Transverse colon (tissue), 4 donors: Measurements from ENCODE around the gene WDR18. TPM values are rescaled to one million over a fixed set of nuclear protein-coding genes. Genes with fewer than 3 reads are reported as not detected.
A peak's percentile ranks its signal among the peaks of the same experiment; 100 is the strongest.

Experiments
- DNase-seq: peaks from one replicate; pipeline ENCODE4 v3.0.0-alpha.2; 2019
- H3K27ac ChIP-seq, 4 donors: fragments of 200-600 bp; sonication (generic); 2 replicates each; pipeline ENCODE4 v1.5.1; 2016 to 2018; ENCODE audit warnings: inconsistent platforms in 4 of 4
- H3K27me3 ChIP-seq: fragments of 200-600 bp; sonication (generic); 2 replicates; pipeline ENCODE4 v1.5.1; 2017; ENCODE audit warnings: inconsistent platforms
- H3K36me3 ChIP-seq, 4 donors: fragments of 200-600 bp; sonication (generic); 2 replicates each; pipeline ENCODE4 v1.5.1; 2017 to 2019; ENCODE audit warnings: inconsistent platforms in 4 of 4
- H3K4me1 ChIP-seq, 4 donors: fragments of 200-600 bp; sonication (generic); 2 replicates each; pipeline ENCODE4 v1.5.1; 2017 to 2020; ENCODE audit warnings: inconsistent platforms in 4 of 4
- H3K4me3 ChIP-seq, 4 donors: fragments of 200-600 bp; sonication (generic); 1 replicate in 1 of 4; 2 replicates in 3 of 4; pipeline versions ENCODE4 v1.5.1 to v1.6.1; 2017 to 2019; ENCODE audit warnings: inconsistent platforms in 4 of 4
- H3K9me3 ChIP-seq, 2 donors: fragments of 200-600 bp; sonication (generic); 2 replicates each; pipeline ENCODE4 v1.5.1; 2017 to 2019; ENCODE audit warnings: inconsistent platforms in 2 of 2
- CTCF ChIP-seq, 5 experiments: fragments of 200-600 bp in 3 of 5; fragments of 450-650 bp in 2 of 5; sonication (generic) in 3 of 5; IDR thresholded peaks; 1 replicate in 2 of 5; 2 replicates in 3 of 5; pipeline ENCODE4 v1.5.1; 2016 to 2017; ENCODE audit warnings: antibody characterized with exemption in 5 of 5, inconsistent platforms in 3 of 5, mild to moderate bottlenecking in 2 of 5, moderate library complexity in 1 of 5
- EP300 ChIP-seq: sonication (generic); formaldehyde crosslinking; IDR thresholded peaks from one replicate; pipeline ENCODE4 v1.6.1; 2017; ENCODE audit warnings: antibody characterized with exemption, low read depth
- POLR2A ChIP-seq: fragments of 450-650 bp; IDR thresholded peaks from one replicate; pipeline ENCODE4 v1.6.1; 2016; ENCODE audit warnings: antibody characterized with exemption, mild to moderate bottlenecking, moderate library complexity
- POLR2AphosphoS5 ChIP-seq, 3 donors: sonication (generic); formaldehyde crosslinking; IDR thresholded peaks; one replicate each; pipeline ENCODE4 v1.6.1; 2016; ENCODE audit warnings: antibody characterized with exemption in 3 of 3
- whole genome bisulfite sequencing, 2 donors: methylation state at CpG; one replicate each; pipeline ENCODE4 v1.1.5; 2018; ENCODE audit warnings: low coverage in 1 of 2; 5-methylcytosine and 5-hydroxymethylcytosine counted together
- in situ Hi-C, 4 donors: fragments of 200-750 bp; cut with MboI; loops; one replicate each; pipeline versions ENCODE4 v1.15.0 to v1.15.1; 2017; ENCODE audit warnings: low sequenced_read_pairs in 3 of 4, low pct_ligation_motif_present in 1 of 4, low pct_unique_long_range_greater_than_20kb in 1 of 4
- intact Hi-C: fragments of 100-400 bp; cut with DNase I; formaldehyde crosslinking; loops from one replicate; pipeline ENCODE4 v1.15.1; 2023; ENCODE audit warnings: low total_unique reads
- total RNA-seq, 4 donors: library from RNA; depleted of rRNA; stranded (reverse); fragments of >200 nt; gene quantifications; one replicate each; pipeline ENCODE4 v1.1.0, GENCODE V29; 2016

The WDR18 gene
- total RNA-seq, 4 donors from 2014 or later: 23.1 to 47.4 (median 39.0) TPM

- intact Hi-C loops (no loop called here), in situ Hi-C loops (no loop called here)
- DNase-seq: no peak
- Histone ChIP-seq H3K27ac (no peak overlapping the region), H3K9me3 (no peaks in the 10 kb centered on the region), H3K4me3 (no peak overlapping the region), H3K4me1 (peaks cover 40 to 51% (median 45%) of the 10 kb centered on the region in 4 donors), H3K36me3 (peaks cover 0 to 30% (median 14%) of the 10 kb centered on the region in 4 donors), H3K27me3 (no peaks in the 10 kb centered on the region)
- TF ChIP-seq CTCF (IDR thresholded peaks at IDR 0.05) (no peak), EP300 (no peak), POLR2A (no peak), POLR2AphosphoS5 (IDR thresholded peaks at IDR 0.05) (no peak)
- 90% methylated on average over 23 of the region's 29 CpGs; no CpG with 5 or more reads in 1 of the 2 donors for WGBS, 2 donors
Observed at GRCh38 chr19:1015061-1015781, 31.1 kb downstream of the WDR18 start.

DNA sequence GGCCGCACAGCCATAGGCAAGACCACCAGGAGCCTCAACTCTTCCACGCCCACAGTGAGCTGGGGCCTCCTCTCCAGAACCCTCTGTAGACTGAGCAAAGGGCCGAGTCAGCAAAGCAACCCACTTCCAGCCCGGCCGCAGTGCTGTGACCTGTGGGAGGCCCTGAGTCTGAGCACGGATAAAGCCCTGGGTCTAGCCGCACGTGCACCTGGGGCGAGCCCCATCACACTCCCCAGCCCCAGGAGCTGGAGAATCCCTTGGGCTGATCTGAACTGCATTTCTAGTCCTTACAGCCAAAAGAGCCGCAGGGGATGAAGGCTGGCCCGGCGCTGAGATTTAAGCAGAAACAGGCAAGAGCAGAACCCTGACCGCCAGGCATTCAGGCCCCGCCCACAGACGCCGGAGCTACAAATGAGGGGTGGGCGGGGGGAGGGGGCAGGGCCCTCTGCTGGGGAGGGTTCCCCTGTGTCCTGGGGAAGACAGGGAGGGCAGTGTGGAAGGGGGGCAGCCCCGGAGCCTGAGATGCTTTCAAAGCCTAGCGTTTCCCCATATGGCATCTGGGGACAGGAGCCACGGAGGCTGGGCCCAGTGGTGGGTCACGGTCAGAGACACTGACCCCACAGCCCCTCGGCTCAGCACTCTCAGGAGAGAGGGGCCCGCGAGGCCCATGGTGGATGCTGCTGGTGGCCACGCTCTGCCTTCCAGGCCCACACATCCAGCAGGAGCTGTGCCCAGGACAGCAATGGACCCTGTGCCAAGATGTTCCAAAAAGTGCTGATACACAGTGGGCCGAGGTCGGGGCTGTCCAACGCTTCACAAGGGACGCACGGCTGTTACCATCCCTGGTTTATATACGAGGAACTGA lies 31.9 kb downstream of the WDR18 start:
- 57% methylated on average over 31 of the region's 31 CpGs; no CpG with 5 or more reads in 1 of the 2 donors for WGBS, 2 donors
- Histone ChIP-seq H3K4me1 (peaks cover 40 to 51% (median 45%) of the 10 kb centered on the region in 4 donors), H3K36me3 (peaks cover 0 to 22% (median 10%) of the 10 kb centered on the region in 4 donors), H3K27ac (peak overlapping the region; percentile 37 to 70 (median 60)), H3K4me3 (no peak overlapping the region), H3K27me3 (no peaks in the 10 kb centered on the region), H3K9me3 (no peaks in the 10 kb centered on the region)
- in situ Hi-C loops: no loop called here
- TF ChIP-seq EP300 (no peak), POLR2A (no peak), CTCF (IDR thresholded peaks at IDR 0.05) (no peak), POLR2AphosphoS5 (IDR thresholded peaks at IDR 0.05) (no peak)
- intact Hi-C loops: no loop called here
- peak; percentile 36 for DNase-seq

GRCh38 chr19:1016647-1017114 lies 32.5 kb downstream of the WDR18 start:
- 52% methylated on average over 12 of the region's 12 CpGs; no CpG with 5 or more reads in 1 of the 2 donors for WGBS, 2 donors
- in situ Hi-C loops (no loop called here), intact Hi-C loops (no loop called here)
- Histone ChIP-seq H3K27ac (peak overlapping the region; percentile 37 to 70 (median 60)), H3K36me3 (peaks cover 0 to 15% (median 7%) of the 10 kb centered on the region in 4 donors), H3K27me3 (no peaks in the 10 kb centered on the region), H3K4me3 (no peak overlapping the region), H3K9me3 (no peaks in the 10 kb centered on the region), H3K4me1 (peaks cover 40 to 52% (median 46%) of the 10 kb centered on the region in 4 donors)
- peak; percentile 8 for TF ChIP-seq EP300
- TF ChIP-seq POLR2A: no peak
- peak in 1 of 3 donors; percentile 31 for TF ChIP-seq POLR2AphosphoS5 (IDR thresholded peaks at IDR 0.05)
- peak; percentile 60 for DNase-seq

DNA sequence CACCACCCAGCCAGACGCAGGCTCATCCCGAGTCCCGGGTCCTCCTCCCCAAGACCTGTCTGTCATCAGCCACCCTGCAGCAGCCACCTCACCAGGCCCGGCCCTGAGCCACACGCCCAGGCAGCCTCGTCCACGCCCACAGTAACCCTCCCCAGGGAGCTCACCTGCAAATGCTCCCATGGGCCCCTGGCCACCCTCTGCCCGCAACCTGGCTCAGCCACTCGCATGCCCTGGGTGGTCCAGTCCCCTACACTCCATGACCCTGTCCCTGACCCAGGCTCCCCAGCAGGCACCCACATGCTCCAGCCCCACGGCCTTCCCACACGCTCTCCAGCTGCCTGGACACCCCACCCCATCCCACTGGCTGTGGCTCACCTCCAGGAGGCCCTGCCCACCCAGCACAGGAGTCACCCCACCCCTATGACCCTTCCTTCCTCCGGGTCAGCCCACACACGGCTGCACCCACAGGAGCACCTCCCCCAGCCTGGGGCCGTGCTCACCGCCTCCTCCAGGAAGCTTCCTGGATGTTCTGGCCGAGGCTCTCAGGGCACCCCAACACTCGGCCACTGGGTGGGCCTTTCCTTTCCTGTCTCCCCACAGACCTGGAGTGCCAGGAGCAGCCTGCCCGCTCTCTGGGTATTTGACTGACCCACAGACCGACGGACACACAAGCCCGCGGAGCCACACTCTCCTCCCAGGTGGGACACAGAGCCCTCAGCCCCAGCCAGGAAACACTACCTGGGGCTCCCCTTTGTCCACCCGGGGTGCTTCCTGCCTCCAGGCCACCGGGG lies 33.2 kb downstream of the WDR18 start:
- Histone ChIP-seq H3K36me3 (peaks cover 0 to 9% (median 2%) of the 10 kb centered on the region in 4 donors), H3K4me1 (peaks cover 47 to 55% (median 52%) of the 10 kb centered on the region in 4 donors), H3K9me3 (no peaks in the 10 kb centered on the region), H3K4me3 (peak overlapping the region in 1 of 4 donors; percentile 0), H3K27me3 (no peaks in the 10 kb centered on the region), H3K27ac (peak overlapping the region; percentile 37 to 70 (median 60))
- intact Hi-C loops: no loop called here
- TF ChIP-seq EP300: no peak
- no peak for TF ChIP-seq POLR2A
- no peak for TF ChIP-seq CTCF (IDR thresholded peaks at IDR 0.05)
- no peak for TF ChIP-seq POLR2AphosphoS5 (IDR thresholded peaks at IDR 0.05)
- peak; percentile 71 for DNase-seq
- in situ Hi-C loops: no loop called here
- WGBS, 2 donors: 53% methylated on average over 24 of the region's 24 CpGs; no CpG with 5 or more reads in 1 of the 2 donors
